SK-N-MC (cell line): ENCODE data around the gene SIX5.

Experiments used
- DNase-seq: peaks from one replicate; pipeline ENCODE4 v3.0.0-alpha.2; 2011; ENCODE audit warnings: low read depth, low spot score
- H3K27ac ChIP-seq: fragments of 200-600 bp; sonication (generic); 2 replicates; pipeline ENCODE4 v1.5.1; 2016; ENCODE audit warnings: mixed run types
- H3K36me3 ChIP-seq: fragments of 200-600 bp; sonication (generic); 2 replicates; pipeline ENCODE4 v1.6.1; 2017; ENCODE audit warnings: antibody characterized with exemption, low read length, mixed read lengths; ENCODE audit not compliant: insufficient read depth
- H3K4me3 ChIP-seq: fragments of 200-600 bp; sonication (generic); 2 replicates; pipeline ENCODE4 v1.5.1; 2016
- H3K9ac ChIP-seq: fragments of 200-600 bp; sonication (generic); 2 replicates; pipeline ENCODE4 v1.8.0; 2017; ENCODE audit warnings: mixed run types, mixed read lengths; ENCODE audit not compliant: insufficient read length
- H3K9me3 ChIP-seq: fragments of 200-600 bp; sonication (generic); 2 replicates; pipeline ENCODE4 v1.6.1; 2017; ENCODE audit warnings: low read depth, mild to moderate bottlenecking, antibody characterized with exemption, low read length, moderate library complexity, mixed read lengths
- EZH2 ChIP-seq: fragments of 200-600 bp; sonication (generic); IDR thresholded peaks from one replicate; pipeline ENCODE4 v1.6.1; 2017; ENCODE audit warnings: antibody characterized with exemption
- FOXP2 ChIP-seq: optimal IDR thresholded peaks from 2 replicates; pipeline ENCODE3; 2011; ENCODE audit warnings: mild to moderate bottlenecking, moderate library complexity; ENCODE audit not compliant: insufficient read depth; ENCODE audit errors: extremely low read length, control extremely low read depth
- POLR2AphosphoS5 ChIP-seq: IDR thresholded peaks from 2 replicates; pipeline ENCODE4 v1.6.1; 2012; ENCODE audit warnings: mild to moderate bottlenecking, low read depth, low read length, borderline replicate concordance

SIX5 gene

GRCh38 chr19:45717131-45717982 is 51.7 kb downstream of the SIX5 start:
- TF ChIP-seq POLR2AphosphoS5, result peak; percentile 73
- TF ChIP-seq EZH2, result no peak
- peak; percentile 98 for TF ChIP-seq FOXP2
- peak; percentile 78 for DNase-seq
- no peaks in the 10 kb centered on the region for H3K9me3 ChIP-seq
- H3K36me3 ChIP-seq, result peaks cover 27% of the 10 kb centered on the region
- peak overlapping the region; percentile 95 for H3K27ac ChIP-seq
- H3K4me3 ChIP-seq, result peak overlapping the region; percentile 80
- peak overlapping the region; percentile 99 for H3K9ac ChIP-seq

- Histone ChIP-seq H3K36me3 (peaks cover 25% of the 10 kb centered on the region), H3K27ac (peak overlapping the region; percentile 95), H3K4me3 (peak overlapping the region; percentile 80), H3K9ac (peak overlapping the region; percentile 99), H3K9me3 (no peaks in the 10 kb centered on the region)
- DNase-seq, result no peak
- TF ChIP-seq EZH2 (no peak), FOXP2 (no peak), POLR2AphosphoS5 (no peak)
Measured at GRCh38 chr19:45716359-45717130, 52.5 kb downstream of the SIX5 start.

DNA sequence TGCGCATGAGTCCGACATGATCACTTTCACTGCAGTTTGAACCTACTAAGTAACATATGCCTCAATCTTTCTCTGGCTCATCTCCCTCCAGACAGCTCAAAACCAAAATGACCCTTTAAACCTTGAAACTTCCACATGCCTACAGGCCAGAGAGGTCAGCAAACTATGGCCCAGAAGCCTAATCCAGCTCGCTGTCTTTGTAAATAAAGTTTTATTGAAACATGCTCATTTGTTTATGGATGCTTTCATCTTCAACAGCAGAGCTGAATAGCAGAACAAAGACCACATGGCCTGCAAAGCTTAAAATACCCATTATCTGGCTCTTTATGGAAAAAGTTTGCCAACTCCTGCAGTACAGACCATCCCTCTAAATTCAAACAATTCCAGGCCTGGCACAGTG is 53.9 kb downstream of the SIX5 start:
- Histone ChIP-seq H3K9me3 (no peaks in the 10 kb centered on the region), H3K9ac (no peak overlapping the region), H3K4me3 (no peak overlapping the region), H3K36me3 (peaks cover 20% of the 10 kb centered on the region; the same call in 1 of the 2 replicates), H3K27ac (peak overlapping the region; percentile 51)
- TF ChIP-seq EZH2 (no peak), FOXP2 (no peak), POLR2AphosphoS5 (no peak)
- DNase-seq, result no peak
